A549 (cell line): ENCODE data around the gene PDILT. TPM values are rescaled to one million over a fixed set of nuclear protein-coding genes. Genes with fewer than 3 reads are reported as not detected.
"Not testable (repeated sequence)": the region's sequence is repeated elsewhere in the genome, so short reads cannot be mapped to it uniquely, and the experiment has no call there.

ENCODE experiments used
- ATAC-seq, 2 experiments: fragments of 200-7000 bp in 1 of 2; fragments of >200 bp in 1 of 2; cut with Nextera tagmentation in 1 of 2; cut with Tn5 transposase in 1 of 2; 3 replicates each; pipeline versions ENCODE4 v1.8.0 to v1.9.1; 2018 to 2020; ENCODE audit warnings: mild to moderate bottlenecking in 1 of 2, moderate library complexity in 1 of 2
- CTCF ChIA-PET: fragments of 300-600 bp; sonication (Branson Sonifier 250); formaldehyde crosslinking; extraction: SDS; loops from one replicate; lab custom pipeline; 2021; ENCODE audit warnings: antibody characterized with exemption, inconsistent platforms; lab: Yijun Ruan, JAX
- POLR2A ChIA-PET: fragments of 350-600 bp; formaldehyde crosslinking; extraction: SDS; loops from one replicate; lab custom pipeline; 2021; ENCODE audit warnings: antibody characterized with exemption, inconsistent platforms; lab: Yijun Ruan, JAX
- DNase-seq, 2 experiments: peaks; one replicate each; pipeline versions ENCODE4 v3.0.0 to v3.0.0-alpha.2; 2011 to 2016; ENCODE audit warnings: low read depth in 1 of 2, low spot score in 1 of 2
- FAIRE-seq: peaks from 2 replicates; lab custom pipeline; 2011; peaks lifted over from hg19 to GRCh38; lab: Jason Lieb, UNC
- H3K27ac ChIP-seq, 2 experiments: fragments of >200 bp; sonication (Bioruptor Twin); formaldehyde crosslinking; 3 replicates each; pipeline ENCODE4 v1.5.1; 2016 to 2017
- H3K4me1 ChIP-seq: fragments of >200 bp; sonication (Bioruptor Twin); formaldehyde crosslinking; 3 replicates; pipeline ENCODE4 v1.6.1; 2016
- H3K4me2 ChIP-seq: fragments of >200 bp; sonication (Bioruptor Twin); formaldehyde crosslinking; 3 replicates; pipeline ENCODE4 v1.6.1; 2016
- H3K4me3 ChIP-seq: fragments of >200 bp; sonication (Bioruptor Twin); formaldehyde crosslinking; 3 replicates; pipeline ENCODE4 v1.5.1; 2016
- H3K9me3 ChIP-seq: fragments of >200 bp; sonication (Bioruptor Twin); formaldehyde crosslinking; 3 replicates; pipeline ENCODE4 v1.6.1; 2016
- ATOH8 ChIP-seq: fragments of 250-450 bp; sonication (Bioruptor Pico); IDR thresholded peaks from 2 replicates; pipeline ENCODE4 v1.5.0; 2020; ENCODE audit warnings: low read depth, mild to moderate bottlenecking, moderate library complexity
- BCL3 ChIP-seq: fragments of >200 bp; sonication (Bioruptor Twin); formaldehyde crosslinking; IDR thresholded peaks from 3 replicates; pipeline ENCODE4 v1.6.1; 2016
- CBX8 ChIP-seq: fragments of 200-600 bp; sonication (generic); IDR thresholded peaks from 2 replicates; pipeline ENCODE4 v1.6.1; 2016
- CEBPB ChIP-seq, 2 experiments: fragments of >200 bp in 1 of 2; sonication (Bioruptor Twin) in 1 of 2; formaldehyde crosslinking in 1 of 2; IDR thresholded peaks; 2 replicates each; pipeline ENCODE4 v1.6.1; 2012 to 2016
- E2F6 ChIP-seq: IDR thresholded peaks from 2 replicates; pipeline ENCODE4 v1.6.1; 2012; ENCODE audit warnings: low read depth, borderline replicate concordance
- EHF ChIP-seq: fragments of 250-450 bp; sonication (Bioruptor Pico); IDR thresholded peaks from 2 replicates; pipeline ENCODE4 v1.5.0; 2020; ENCODE audit warnings: mild to moderate bottlenecking
- EHMT2 ChIP-seq: fragments of 200-600 bp; sonication (generic); IDR thresholded peaks from 2 replicates; pipeline ENCODE4 v1.6.1; 2016; ENCODE audit warnings: antibody characterized with exemption, low read depth, mild to moderate bottlenecking, moderate library complexity
- ELK1 ChIP-seq: fragments of 150-350 bp; IDR thresholded peaks from 2 replicates; pipeline ENCODE4 v1.6.1; 2014; ENCODE audit warnings: low read depth, mild to moderate bottlenecking, low read length
- EP300 ChIP-seq, 2 experiments: fragments of >200 bp; sonication (Bioruptor Twin); formaldehyde crosslinking; IDR thresholded peaks; 2 replicates in 1 of 2; 3 replicates in 1 of 2; pipeline ENCODE4 v1.6.1; 2016 to 2017
- FOSB ChIP-seq: fragments of 250-450 bp; sonication (Bioruptor Pico); IDR thresholded peaks from 2 replicates; pipeline ENCODE4 v1.5.0; 2020; ENCODE audit warnings: mild to moderate bottlenecking, moderate library complexity
- FOSL2 ChIP-seq, 2 experiments: fragments of 450-650 bp in 1 of 2; fragments of >200 bp in 1 of 2; sonication (Bioruptor Twin) in 1 of 2; formaldehyde crosslinking; IDR thresholded peaks; 2 replicates each; pipeline versions ENCODE4 v1.5.0 to v1.6.1; 2016 to 2020; ENCODE audit warnings: mild to moderate bottlenecking in 1 of 2, moderate library complexity in 1 of 2
- FOXS1 ChIP-seq: fragments of 250-450 bp; sonication (Bioruptor Pico); IDR thresholded peaks from 2 replicates; pipeline ENCODE4 v1.5.0; 2020; ENCODE audit warnings: mild to moderate bottlenecking, moderate library complexity
- GATA3 ChIP-seq: IDR thresholded peaks from 2 replicates; pipeline ENCODE4 v1.6.1; 2012; ENCODE audit warnings: borderline replicate concordance
- HDAC2 ChIP-seq: fragments of 200-600 bp; sonication (generic); IDR thresholded peaks from 2 replicates; pipeline ENCODE4 v1.6.1; 2016
- HOXA7 ChIP-seq: fragments of 250-450 bp; sonication (Bioruptor Pico); IDR thresholded peaks from 2 replicates; pipeline ENCODE4 v1.5.0; 2020; ENCODE audit warnings: mild to moderate bottlenecking, moderate library complexity
- HOXB5 ChIP-seq: fragments of 250-450 bp; sonication (Bioruptor Pico); IDR thresholded peaks from 2 replicates; pipeline ENCODE4 v1.5.0; 2020; ENCODE audit warnings: mild to moderate bottlenecking, moderate library complexity
- MAFK ChIP-seq: fragments of 450-650 bp; IDR thresholded peaks from 2 replicates; pipeline ENCODE4 v1.6.1; 2014; ENCODE audit not compliant: partially characterized antibody
- MAZ ChIP-seq: fragments of 150-350 bp; IDR thresholded peaks from 2 replicates; pipeline ENCODE4 v1.6.1; 2014; ENCODE audit warnings: antibody characterized with exemption, low read depth, low read length, borderline replicate concordance
- NFE2L2 ChIP-seq: fragments of 150-350 bp; conservative IDR thresholded peaks from 2 replicates; pipeline ENCODE4 v1.6.1; 2014; ENCODE audit warnings: low read length
- NPAS2 ChIP-seq: fragments of 250-450 bp; sonication (Bioruptor Pico); IDR thresholded peaks from 2 replicates; pipeline ENCODE4 v1.8.0; 2022; ENCODE audit warnings: mild to moderate bottlenecking, moderate library complexity, borderline replicate concordance
- PBX3 ChIP-seq: IDR thresholded peaks from 2 replicates; pipeline ENCODE4 v1.6.1; 2012
- PHF8 ChIP-seq: fragments of 200-600 bp; sonication (generic); IDR thresholded peaks from 2 replicates; pipeline ENCODE4 v1.6.1; 2016; ENCODE audit warnings: low read depth, mild to moderate bottlenecking, antibody characterized with exemption, moderate library complexity, borderline replicate concordance
- POLR2A ChIP-seq: IDR thresholded peaks from 2 replicates; pipeline ENCODE4 v1.6.1; 2012; ENCODE audit warnings: mild to moderate bottlenecking, low read length
- POLR2AphosphoS2 ChIP-seq: conservative IDR thresholded peaks from 2 replicates; pipeline ENCODE4 v1.6.1; 2012; ENCODE audit warnings: low read length, improper control_type of control experiment, inconsistent platforms
- RAD21 ChIP-seq, 2 experiments: fragments of >200 bp in 1 of 2; sonication (Bioruptor Twin) in 1 of 2; formaldehyde crosslinking in 1 of 2; IDR thresholded peaks in 1 of 2; conservative IDR thresholded peaks in 1 of 2; 2 replicates in 1 of 2; 3 replicates in 1 of 2; pipeline ENCODE4 v1.6.1; 2012 to 2018; ENCODE audit warnings: inconsistent platforms in 1 of 2
- RARB ChIP-seq: fragments of 250-450 bp; sonication (Bioruptor Pico); IDR thresholded peaks from 2 replicates; pipeline ENCODE4 v1.8.0; 2021; ENCODE audit warnings: mild to moderate bottlenecking, moderate library complexity
- RCOR1 ChIP-seq: fragments of 150-350 bp; IDR thresholded peaks from 2 replicates; pipeline ENCODE4 v1.6.1; 2014; ENCODE audit warnings: antibody characterized with exemption, low read length, low read depth
- SMC3 ChIP-seq: fragments of >200 bp; sonication (Bioruptor Twin); formaldehyde crosslinking; IDR thresholded peaks from 3 replicates; pipeline ENCODE4 v1.6.1; 2018; ENCODE audit warnings: inconsistent platforms
- USF2 ChIP-seq: fragments of 450-650 bp; IDR thresholded peaks from 2 replicates; pipeline ENCODE4 v1.6.1; 2014; ENCODE audit warnings: antibody characterized with exemption
- ZC3H11A ChIP-seq: fragments of 450-650 bp; IDR thresholded peaks from 2 replicates; pipeline ENCODE4 v1.6.1; 2014; ENCODE audit warnings: antibody characterized with exemption, mild to moderate bottlenecking
- WGBS: methylation state at CpG from one replicate; pipeline ENCODE4 v1.1.6; 2017; ENCODE audit errors: missing lambda C conversion rate; 5-methylcytosine and 5-hydroxymethylcytosine counted together
- polyA plus RNA-seq, 4 experiments: library from polyadenylated mRNA; depleted of rRNA in 3 of 4; stranded (reverse); fragments of >200 nt; fragmentation: RNase III in 1 of 4; extraction: RNeasy Plus Mini Kit Qiagen cat#74134 plus additional on column Dnase treatment in 1 of 4; gene quantifications; 2 replicates in 3 of 4; 3 replicates in 1 of 4; pipeline ENCODE4 v1.2.3, GENCODE V29; 2011 to 2017

PDILT gene
- polyA plus RNA-seq, 2 of the 4 experiments (the other 2 are of a cell fraction) = not detected

GRCh38 chr16:20314575-20314974 lies 90.0 kb downstream of the PDILT start:
- H3K9me3 ChIP-seq = no peaks in the 10 kb centered on the region; the same call in 2 of the 3 replicates
- 11% methylated on average over 3 of the region's 3 CpGs for WGBS
- DNase-seq (no peak), FAIRE-seq (no peak), ATAC-seq (no peak)
- no peak overlapping the region for H3K4me3 ChIP-seq
- H3K27ac ChIP-seq = no peak overlapping the region
- H3K4me1 ChIP-seq = no peaks in the 10 kb centered on the region
- ChIA-PET POLR2A (no interaction called here), CTCF (interaction anchor here (0.6 to 5.2 kb wide), 3 partner anchors 15 to 722 kb away, joined by 4 to 33 read pairs (median 9); no protein-coding TSS in a partner anchor)
- H3K4me2 ChIP-seq = no peak overlapping the region
- TF ChIP-seq FOXS1 (CRISPR knock-in tag) (no peak), HOXB5 (CRISPR knock-in tag) (no peak), ATOH8 (no peak), EP300 (IDR thresholded peaks at IDR 0.05) (no peak), NPAS2 (CRISPR knock-in tag) (no peak), HDAC2 (no peak), MAFK (no peak), FOSL2 (IDR thresholded peaks at IDR 0.05) (no peak), FOSL2 (CRISPR knock-in tag; IDR thresholded peaks at IDR 0.05) (no peak), RAD21 (conservative IDR thresholded peaks at IDR 0.05 in 1 of 2, IDR thresholded peaks at IDR 0.05 in 1 of 2) (no peak), PHF8 (no peak), MAZ (no peak), GATA3 (no peak), HOXA7 (CRISPR knock-in tag) (no peak), EHF (CRISPR knock-in tag) (no peak), ZC3H11A (no peak), RARB (CRISPR knock-in tag) (no peak), RCOR1 (no peak), POLR2AphosphoS2 (no peak)

- TF ChIP-seq NFE2L2 (no peak), ELK1 (no peak), FOXS1 (CRISPR knock-in tag) (no peak), HOXB5 (CRISPR knock-in tag) (no peak), CBX8 (no peak), EHMT2 (no peak), MAZ (no peak), E2F6 (no peak), PBX3 (no peak), FOSB (CRISPR knock-in tag) (no peak), PHF8 (no peak), USF2 (no peak), POLR2A (no peak), CEBPB (IDR thresholded peaks at IDR 0.05) (no peak), SMC3 (no peak), BCL3 (no peak)
- H3K27ac ChIP-seq = no peak overlapping the region
- no peaks in the 10 kb centered on the region for H3K4me1 ChIP-seq
- no peaks in the 10 kb centered on the region; the same call in 2 of the 3 replicates for H3K9me3 ChIP-seq
- no peak for ATAC-seq
- DNase-seq = no peak
- 18% methylated on average over 3 of the region's 3 CpGs for WGBS
- ChIA-PET POLR2A (no interaction called here), CTCF (interaction anchor here (1.0 to 5.2 kb wide), 3 partner anchors 14 to 406 kb away, joined by 5 to 33 read pairs (median 9); no protein-coding TSS in a partner anchor)
- no peak for FAIRE-seq
- H3K4me3 ChIP-seq = no peak overlapping the region
- H3K4me2 ChIP-seq = no peak overlapping the region
Measured at GRCh38 chr16:20313741-20314140, 90.8 kb downstream of the PDILT start.

GRCh38 chr16:20312536-20313095 lies 91.9 kb downstream of the PDILT start:
- POLR2A ChIA-PET = interaction anchor here (0.6 kb wide), 1 partner anchor 73 kb away, joined by 5 read pairs; no protein-coding TSS in a partner anchor
- H3K9me3 ChIP-seq, ATAC-seq, H3K4me1 ChIP-seq, H3K4me3 ChIP-seq, DNase-seq, H3K4me2 ChIP-seq, FAIRE-seq, H3K27ac ChIP-seq: not testable (repeated sequence)
- 24% methylated on average over 7 of the region's 7 CpGs for WGBS
- CTCF ChIA-PET = interaction anchor here (5.2 kb wide), 1 partner anchor 13 kb away, joined by 33 read pairs; no protein-coding TSS in a partner anchor
